H4 (cell line): ENCODE measurements around the gene SLC25A26. TPM values are rescaled to one million over a fixed set of nuclear protein-coding genes. Genes with fewer than 3 reads are reported as not detected.

Experiments
- DNase-seq: peaks from one replicate; pipeline ENCODE4 v3.0.0-alpha.2; 2015; ENCODE audit warnings: low spot score
- total RNA-seq: library from RNA; depleted of rRNA; stranded (reverse); fragments of >200 nt; shearing (Covaris generic); gene quantifications from 2 replicates; pipeline ENCODE4 v1.2.3, GENCODE V29; 2014

The SLC25A26 gene
- total RNA-seq, 1 experiment from 2014 or later, result 24.4 TPM

GRCh38 chr3:66394753-66395249 is 174.0 kb downstream of the SLC25A26 start:
- DNase-seq, result no peak

GRCh38 chr3:66395635-66396034 is 174.8 kb downstream of the SLC25A26 start:
- DNase-seq, result no peak

- DNase-seq, result no peak
Observed at GRCh38 chr3:66396161-66396760, 175.5 kb downstream of the SLC25A26 start.

GRCh38 chr3:66396888-66397287 is 176.1 kb downstream of the SLC25A26 start:
- DNase-seq, result no peak

GRCh38 chr3:66397745-66398144 is 176.9 kb downstream of the SLC25A26 start:
- no peak for DNase-seq

GRCh38 chr3:66398228-66399025 is 177.6 kb downstream of the SLC25A26 start:
- DNase-seq, result no peak

- DNase-seq, result no peak
Observed at GRCh38 chr3:66399529-66400232, 178.9 kb downstream of the SLC25A26 start.

GRCh38 chr3:66400411-66401156 is 179.8 kb downstream of the SLC25A26 start:
- no peak for DNase-seq

- DNase-seq, result peak; percentile 12
Observed at GRCh38 chr3:66401157-66401550, 180.4 kb downstream of the SLC25A26 start.

GRCh38 chr3:66401675-66402491 is 181.1 kb downstream of the SLC25A26 start:
- DNase-seq, result no peak

GRCh38 chr3:66402596-66403290 is 181.9 kb downstream of the SLC25A26 start:
- no peak for DNase-seq

GRCh38 chr3:66403323-66403990 is 182.7 kb downstream of the SLC25A26 start:
- no peak for DNase-seq

GRCh38 chr3:66404197-66404596 is 183.4 kb downstream of the SLC25A26 start:
- DNase-seq, result no peak

- DNase-seq, result no peak
Observed at GRCh38 chr3:66404903-66405700, 184.3 kb downstream of the SLC25A26 start.

GRCh38 chr3:66405701-66406091 is 184.9 kb downstream of the SLC25A26 start:
- DNase-seq, result no peak

GRCh38 chr3:66406163-66406562 is 185.4 kb downstream of the SLC25A26 start:
- DNase-seq, result no peak

GRCh38 chr3:66406831-66407610 is 186.2 kb downstream of the SLC25A26 start:
- DNase-seq, result no peak

GRCh38 chr3:66407611-66408218 is 186.9 kb downstream of the SLC25A26 start:
- DNase-seq, result peak; percentile 30
